Measurements from ENCODE around the gene CAMTA1.

DNA sequence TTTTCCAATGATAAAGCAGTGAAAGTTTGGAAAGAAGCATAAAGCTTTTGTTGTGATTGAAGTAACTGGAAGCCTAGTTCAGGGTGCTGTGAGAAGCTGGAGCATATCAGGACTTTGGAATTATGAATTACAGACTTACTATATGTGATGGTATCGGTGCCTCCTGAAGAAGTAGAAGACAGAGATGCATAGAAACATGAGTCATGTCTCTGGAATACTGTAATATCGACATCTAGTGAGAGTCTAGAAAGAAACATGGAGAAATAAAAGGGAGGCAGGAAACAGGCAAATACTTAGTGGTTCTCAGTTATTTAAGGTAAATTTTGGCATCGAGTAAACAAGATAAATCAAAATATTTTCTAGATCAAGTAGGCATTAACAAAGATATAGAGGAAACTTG, 103.0 kb downstream of the CAMTA1 start:
- TF ChIP-seq, protein P1, sequence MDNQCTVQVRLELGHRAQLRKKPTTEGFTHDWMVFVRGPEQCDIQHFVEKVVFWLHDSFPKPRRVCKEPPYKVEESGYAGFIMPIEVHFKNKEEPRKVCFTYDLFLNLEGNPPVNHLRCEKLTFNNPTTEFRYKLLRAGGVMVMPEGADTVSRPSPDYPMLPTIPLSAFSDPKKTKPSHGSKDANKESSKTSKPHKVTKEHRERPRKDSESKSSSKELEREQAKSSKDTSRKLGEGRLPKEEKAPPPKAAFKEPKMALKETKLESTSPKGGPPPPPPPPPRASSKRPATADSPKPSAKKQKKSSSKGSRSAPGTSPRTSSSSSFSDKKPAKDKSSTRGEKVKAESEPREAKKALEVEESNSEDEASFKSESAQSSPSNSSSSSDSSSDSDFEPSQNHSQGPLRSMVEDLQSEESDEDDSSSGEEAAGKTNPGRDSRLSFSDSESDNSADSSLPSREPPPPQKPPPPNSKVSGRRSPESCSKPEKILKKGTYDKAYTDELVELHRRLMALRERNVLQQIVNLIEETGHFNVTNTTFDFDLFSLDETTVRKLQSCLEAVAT (IDR thresholded peaks at IDR 0.05), result no peak
- no peak for TF ChIP-seq MAZ (CRISPR knock-in tag; conservative IDR thresholded peaks at IDR 0.05 in 1 of 2, IDR thresholded peaks at IDR 0.05 in 1 of 2)
- TF ChIP-seq LEF1 (IDR thresholded peaks at IDR 0.05), result no peak
- no peak for TF ChIP-seq ZNF12 (CRISPR knock-in tag; IDR thresholded peaks at IDR 0.05)
